Esophagus mucosa (tissue), 1 donor: ENCODE measurements around the gene ITGB6. TPM values are rescaled to one million over a fixed set of nuclear protein-coding genes. Genes with fewer than 3 reads are reported as not detected.
"Not testable (repeated sequence)": the region's sequence is repeated elsewhere in the genome, so short reads cannot be mapped to it uniquely, and the experiment has no call there.

Source experiments
- ATAC-seq: fragments of 200-7000 bp; cut with Tn5 transposase; one replicate; pipeline ENCODE4 v1.9.1; 2020
- total RNA-seq: library from RNA; stranded (reverse); gene quantifications from one replicate; pipeline ENCODE4 v1.2.4, GENCODE V29; 2023
- donor health status: DM: yes; HTN: yes; CAD: no.

The ITGB6 gene
- total RNA-seq, 1 donor from 2014 or later, result 24.2 TPM

DNA sequence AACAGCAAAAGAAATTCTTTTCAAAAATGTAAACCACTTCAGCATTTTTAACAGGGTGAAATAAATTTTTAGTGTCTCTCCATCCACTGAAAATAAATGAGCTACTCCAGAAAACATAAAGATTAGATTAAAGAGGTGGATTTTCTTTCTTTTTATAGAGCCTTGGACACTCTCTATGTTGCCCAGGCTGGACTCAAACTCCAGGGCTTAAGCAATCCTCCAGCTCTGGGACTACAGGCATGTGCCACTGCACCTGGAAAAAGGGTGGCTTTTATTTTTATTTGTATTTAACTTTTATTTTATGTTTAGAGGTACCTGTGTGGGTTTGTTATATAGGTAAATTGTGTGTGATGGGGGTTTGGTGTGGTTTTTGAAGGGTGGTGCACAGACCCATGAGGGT lies 19.9 kb downstream of the ITGB6 start:
- no peak for ATAC-seq

DNA sequence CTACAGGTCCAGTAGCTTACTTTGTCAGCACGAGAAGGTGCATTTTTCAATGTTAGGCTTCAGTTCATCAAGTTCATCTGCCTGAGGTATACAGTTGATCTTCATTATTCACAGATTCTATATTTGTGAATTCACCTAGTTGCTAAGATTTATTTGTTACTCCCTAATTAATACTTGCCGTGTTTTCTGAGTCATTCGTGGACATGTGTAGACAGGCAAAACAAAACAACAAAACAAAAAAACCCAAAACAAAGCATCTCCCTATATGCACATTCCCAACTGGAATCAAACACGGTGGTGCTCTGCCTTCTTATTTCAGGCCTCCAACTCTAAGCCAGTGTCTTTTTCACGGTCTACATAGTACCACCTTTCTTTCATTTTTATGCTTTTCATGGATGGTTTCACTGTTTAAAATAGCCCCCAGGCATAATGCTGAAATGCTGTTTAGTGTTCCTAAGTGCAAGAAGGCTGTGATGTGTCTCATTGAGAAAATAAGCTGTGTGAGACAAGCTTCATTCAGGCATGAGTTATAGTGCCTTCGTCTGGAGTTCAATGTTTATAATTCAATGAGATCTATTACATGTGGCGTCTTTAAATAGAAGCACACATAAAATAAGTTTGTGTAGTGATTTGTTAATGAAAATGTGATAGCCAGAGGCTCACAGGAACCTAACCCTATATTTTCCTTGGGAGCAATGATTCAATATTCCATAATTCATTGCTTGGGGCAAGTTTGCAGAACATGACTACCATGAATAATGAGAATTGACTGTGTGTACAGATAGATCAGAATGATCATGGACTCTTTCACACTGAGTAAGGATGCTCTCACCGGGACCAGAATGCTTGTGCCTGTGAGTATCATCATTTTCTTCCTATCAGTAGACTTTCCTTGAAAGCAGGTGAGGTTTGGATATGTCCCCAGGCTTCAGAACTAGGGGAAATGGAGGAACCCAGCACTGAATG lies 24.6 kb downstream of the ITGB6 start:
- peak; percentile 18 for ATAC-seq

DNA sequence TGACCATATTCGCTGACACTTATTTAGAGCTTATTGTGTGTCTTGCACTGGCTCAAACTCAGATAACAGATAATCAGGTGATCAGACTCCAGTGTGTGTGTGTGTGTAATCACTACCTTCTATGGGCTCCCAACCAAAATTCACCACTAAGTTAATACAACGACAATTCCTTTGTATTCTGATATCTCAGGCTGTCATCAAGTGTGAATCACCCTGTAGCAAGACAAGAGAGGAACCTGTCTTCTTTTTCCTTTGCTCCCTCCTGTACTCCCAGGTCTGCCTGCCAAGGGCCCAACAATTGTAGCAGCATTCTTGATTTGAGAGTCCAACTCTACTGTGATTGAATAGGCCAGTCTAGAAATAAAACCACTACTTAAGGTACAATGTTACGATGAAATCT lies 25.8 kb downstream of the ITGB6 start:
- ATAC-seq, result no peak

DNA sequence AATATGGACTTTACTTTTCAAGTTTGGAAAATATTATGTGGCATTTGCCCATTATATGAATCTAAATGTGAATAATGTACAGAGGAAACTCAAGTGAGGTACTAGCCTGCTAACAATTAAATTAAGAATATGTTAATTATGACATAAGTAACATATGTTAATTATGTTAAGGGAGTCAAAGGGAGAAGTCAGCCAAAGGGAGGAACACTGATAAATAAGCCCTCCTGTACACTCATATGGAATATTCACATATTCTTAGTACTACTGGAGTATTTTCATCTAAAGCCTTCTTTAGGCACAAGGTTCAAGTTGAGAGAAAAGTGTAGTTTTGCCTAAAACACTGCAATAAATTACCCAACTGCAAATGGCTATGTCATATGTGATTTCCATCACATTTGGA lies 30.1 kb downstream of the ITGB6 start:
- ATAC-seq, result no peak

DNA sequence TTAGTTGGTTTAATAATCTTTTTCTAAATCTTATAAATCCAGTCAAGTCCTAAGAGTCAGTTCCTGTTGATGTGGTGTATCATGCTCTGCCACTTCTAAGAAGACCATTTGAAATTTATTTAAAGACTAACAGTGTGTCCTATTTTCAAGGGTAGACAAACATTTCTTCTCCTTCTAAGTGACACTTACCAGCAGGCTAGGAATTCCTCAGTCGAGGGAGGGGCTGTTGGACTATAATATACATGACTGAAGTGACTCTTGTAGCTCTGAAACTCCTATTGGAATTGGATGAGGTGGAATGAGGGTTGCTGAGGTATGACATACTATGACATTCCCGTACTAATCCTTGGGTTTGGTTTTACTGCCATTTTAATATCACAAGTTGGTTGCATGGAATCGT lies 30.6 kb downstream of the ITGB6 start:
- ATAC-seq, result no peak

DNA sequence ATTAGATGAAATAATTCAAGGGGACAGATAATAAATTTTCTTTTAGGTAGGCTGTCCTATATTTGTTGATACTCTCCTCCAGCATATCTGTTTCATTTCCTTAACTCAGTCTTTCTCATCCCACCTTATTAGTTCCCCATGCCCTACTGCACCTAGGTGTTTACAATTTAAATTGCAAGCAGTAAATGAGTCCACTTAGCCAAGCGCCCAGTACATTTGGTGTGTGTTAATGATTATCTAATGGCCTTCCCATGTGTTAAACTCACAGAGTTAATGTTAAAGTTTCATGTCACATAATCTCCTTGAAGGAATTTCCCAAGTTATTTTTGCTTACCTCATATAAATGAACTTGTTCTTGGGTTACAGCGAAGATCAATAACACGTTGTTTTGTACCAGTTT lies 31.2 kb downstream of the ITGB6 start:
- ATAC-seq, result no peak

DNA sequence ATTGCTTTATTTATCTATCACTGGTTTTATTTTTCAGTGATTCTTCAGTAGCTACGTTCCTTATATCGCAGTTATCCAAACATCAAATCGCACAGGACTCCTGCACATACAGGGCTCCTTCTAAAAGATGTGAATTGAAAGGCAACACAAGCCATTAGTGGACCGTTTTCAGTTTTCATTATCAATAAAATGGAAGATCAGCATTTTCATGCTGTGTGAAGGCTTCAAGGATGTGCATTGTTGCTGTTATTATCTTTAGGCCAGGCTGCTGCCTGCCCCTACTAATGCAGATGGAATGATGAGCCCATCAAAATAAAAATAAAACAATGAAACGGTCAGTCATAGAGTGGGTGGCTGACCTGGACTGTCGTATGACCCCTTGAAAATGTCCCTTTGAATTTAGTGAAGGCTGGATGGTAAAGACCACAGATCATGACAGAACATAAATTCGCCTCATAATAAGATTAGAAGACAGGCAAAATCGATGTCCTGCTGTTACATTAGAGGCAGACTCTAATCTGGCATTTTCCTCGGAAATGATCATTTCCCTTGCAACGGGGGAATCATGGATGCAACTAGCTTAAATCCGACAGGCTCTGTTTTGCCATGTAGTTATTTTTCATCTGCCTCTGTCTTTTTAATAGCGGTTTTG lies 32.9 kb downstream of the ITGB6 start:
- ATAC-seq, result no peak

DNA sequence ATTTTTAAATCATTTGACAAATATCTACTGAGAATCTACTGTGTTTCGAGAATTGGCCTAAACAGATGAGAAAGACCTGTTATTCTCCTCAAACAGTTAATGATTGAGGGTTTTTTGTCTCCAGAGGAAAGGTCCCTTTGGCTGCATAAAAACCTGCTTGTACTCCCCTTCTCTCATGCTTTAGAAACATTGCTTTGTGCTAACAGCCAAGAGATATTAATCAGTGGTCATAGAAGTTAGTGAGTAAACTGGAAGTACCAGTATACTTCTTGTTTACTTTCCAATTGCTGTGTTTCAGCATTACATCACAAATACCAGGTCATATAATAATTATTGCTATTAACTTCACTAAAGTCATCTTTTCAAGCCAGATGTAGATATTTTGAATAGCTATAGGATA lies 34.1 kb downstream of the ITGB6 start:
- ATAC-seq, result no peak

DNA sequence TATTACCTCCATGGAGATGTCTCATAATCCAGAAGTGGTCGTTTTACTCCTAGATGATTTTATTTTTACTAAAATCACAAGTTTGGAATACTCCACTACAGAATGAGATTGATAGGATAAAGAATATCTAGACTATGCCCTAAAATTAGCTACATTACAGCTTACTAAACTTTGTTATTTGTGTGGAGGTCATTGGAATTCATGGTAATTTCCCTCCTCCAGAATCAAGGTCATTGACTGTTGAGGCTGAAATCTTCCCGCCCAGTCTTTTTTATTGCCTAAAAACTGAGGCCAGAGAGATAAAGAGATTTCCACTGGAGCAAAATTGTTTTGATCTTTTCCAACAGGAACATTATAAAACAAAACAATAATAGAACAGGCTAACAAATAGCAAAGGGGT lies 35.0 kb downstream of the ITGB6 start:
- no peak for ATAC-seq

DNA sequence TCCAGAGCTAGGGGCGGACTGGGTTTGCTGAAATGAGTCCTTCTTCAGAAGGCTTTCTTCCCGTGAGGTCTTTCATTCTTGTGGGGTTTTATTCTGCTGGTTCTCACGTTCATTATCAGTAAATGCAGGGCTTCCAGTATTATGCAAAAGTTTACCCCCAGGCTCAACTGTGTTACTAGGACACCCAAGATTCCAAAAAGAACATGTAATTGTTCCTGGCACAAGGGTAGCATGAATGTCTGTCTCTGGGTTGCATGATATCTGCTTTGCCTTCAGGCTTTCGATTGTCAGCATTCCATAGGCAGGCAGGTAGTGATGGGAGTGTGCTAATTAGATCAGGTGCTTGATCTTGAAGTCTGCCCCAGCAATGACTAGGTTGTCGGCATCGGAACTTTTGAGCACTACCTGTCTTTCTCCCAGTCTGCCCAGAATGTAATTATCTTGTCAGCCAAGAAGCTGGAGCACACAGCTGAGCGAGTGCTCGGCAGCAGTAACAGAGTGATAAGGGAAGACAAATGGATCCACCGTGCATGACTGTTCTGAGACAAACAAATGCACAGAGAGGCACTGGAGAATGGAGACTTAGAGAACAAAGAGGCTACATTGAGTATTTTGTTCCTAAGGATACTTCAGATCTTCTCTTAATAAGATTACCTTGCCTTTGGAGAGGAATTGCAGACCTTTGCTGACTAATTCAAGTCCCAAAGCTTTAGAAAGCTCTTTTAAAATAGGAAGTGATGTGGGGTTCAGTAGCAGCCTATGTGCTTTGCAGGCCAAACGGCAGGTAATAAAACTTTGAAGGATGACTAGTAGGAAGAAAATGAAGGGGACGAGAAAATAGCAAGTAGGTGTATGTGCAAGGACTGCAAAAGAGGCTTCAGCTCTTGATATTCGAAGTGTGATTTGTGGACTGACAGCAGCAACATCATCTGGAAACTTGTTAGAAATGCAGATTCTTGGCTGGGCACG lies 41.9 kb downstream of the ITGB6 start:
- ATAC-seq, result peak; percentile 71

DNA sequence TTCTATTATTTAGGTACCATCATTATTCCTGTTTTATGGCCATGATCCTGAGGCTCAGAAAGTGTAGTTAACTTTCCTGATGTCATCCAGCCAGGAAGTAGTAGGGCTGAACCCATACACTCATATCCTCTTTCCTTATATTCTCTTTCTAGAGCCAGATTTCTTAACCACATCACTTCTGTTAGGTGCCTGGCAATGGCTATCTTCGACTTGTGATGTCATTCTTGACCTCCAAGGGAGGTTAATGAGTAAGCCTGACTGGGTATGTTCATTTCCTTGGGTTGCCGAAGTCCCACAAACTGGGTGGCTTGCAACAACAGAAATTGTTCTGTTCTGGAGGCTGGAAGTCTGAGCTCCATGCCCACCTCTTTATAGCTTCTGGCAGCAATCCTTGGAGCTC lies 43.4 kb downstream of the ITGB6 start:
- ATAC-seq, result no peak

DNA sequence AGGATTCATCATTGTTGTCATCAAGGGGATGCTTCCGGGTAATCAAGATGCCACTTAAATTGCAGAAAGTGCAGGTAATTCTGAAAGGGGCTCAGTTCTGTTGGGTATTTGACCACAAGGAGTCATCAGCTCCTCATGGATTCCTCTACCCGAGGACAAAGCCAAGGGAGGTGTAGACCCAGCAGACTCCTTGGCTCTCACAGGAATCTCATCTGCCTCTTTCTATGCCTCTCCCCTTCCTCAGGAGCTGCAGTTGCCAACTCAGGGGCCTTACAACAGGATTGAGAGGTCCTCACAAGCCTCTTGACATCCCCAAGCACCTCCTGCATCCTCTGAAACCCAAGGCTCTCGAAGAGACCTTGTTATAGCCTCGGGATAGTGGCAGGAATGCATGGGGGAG lies 44.0 kb downstream of the ITGB6 start:
- ATAC-seq, result no peak

DNA sequence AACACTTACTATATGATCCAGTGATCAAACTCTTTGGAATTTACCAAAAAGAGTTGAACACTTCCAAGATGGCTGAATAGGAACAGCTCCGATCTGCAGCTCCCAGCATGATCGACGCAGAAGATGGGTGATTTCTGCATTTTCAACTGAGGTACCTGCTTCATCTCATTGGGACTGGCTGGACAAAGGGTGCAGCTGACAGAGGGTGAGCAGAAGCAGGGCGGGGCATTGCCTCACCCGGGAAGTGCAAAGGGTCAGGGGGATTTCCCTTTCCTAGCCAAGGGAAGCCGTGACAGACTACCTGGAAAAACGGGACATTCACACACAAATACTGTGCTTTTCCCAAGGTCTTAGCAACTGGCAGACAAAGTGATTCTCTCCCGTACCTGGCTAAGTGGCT lies 51.7 kb downstream of the ITGB6 start:
- ATAC-seq, result not testable (repeated sequence)

DNA sequence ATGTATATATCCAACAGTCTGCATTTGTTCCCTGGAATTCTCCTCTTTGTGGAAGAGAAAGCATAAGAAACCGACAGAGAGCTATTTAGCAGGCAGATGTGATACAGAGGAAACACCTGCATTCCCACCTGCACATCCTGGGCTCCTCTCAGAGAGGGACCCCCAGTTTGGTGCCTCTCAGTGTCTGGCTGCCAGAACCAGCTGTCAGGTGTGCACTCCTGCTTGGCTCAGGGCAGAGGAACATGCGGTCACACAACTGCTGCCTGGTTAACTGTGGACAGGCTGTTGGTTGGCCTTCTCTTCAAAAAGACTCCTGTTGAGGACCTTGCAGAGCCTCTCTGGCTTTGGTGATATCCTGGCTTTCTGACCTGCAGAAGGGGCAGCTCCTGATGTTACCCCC lies 54.6 kb downstream of the ITGB6 start:
- ATAC-seq, result no peak

DNA sequence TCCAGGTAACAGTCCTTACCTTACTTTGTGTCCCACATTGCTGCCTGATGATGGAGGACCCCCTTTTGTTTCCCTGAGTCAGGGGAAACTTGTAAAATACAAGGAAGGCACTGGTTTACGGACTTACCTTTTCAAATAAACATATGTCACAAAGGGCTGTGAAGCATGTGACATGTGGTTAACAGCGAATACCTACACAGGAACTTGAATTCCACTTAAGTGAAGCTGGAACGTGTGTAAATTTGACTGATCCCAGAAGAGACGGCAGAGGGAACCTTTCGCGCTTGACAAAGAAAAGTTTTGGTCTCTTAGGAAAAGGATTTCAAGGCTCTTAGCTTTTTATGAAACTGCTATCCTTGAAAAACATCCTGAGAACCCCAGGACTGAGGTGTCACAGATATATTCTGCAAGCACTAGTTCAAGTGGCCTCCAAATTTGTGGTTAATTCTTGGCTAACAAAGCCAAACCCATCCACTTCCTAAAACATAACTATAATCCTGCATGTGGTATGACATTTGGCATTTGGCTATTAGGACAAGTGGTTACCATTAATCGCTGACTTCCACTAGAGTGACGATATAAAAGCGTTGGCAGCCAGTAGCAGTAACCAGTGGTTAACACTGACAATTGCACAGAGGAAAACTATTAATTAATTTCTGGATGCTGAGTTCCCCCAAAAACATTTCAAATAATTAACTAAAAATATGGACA lies 55.6 kb downstream of the ITGB6 start:
- ATAC-seq, result no peak

DNA sequence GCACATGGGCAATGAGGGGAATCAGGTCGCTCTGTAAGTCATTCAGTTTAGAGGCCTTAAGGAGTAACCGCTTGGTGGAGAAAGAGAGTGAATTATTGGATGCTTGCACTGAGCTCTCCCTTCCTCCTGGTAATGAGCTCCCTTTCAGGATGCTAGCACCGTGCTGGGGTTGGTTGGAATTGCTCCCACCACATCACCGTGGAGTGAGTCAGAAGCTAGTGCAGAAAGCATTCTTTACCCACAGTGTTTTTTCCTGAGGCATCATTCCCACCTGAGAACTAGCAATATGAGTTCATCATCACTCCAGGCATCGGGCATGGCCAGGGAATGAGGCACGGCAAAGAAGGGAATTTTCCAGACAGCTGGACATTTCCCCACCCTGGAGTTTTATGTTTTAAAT lies 57.6 kb downstream of the ITGB6 start:
- ATAC-seq, result no peak

DNA sequence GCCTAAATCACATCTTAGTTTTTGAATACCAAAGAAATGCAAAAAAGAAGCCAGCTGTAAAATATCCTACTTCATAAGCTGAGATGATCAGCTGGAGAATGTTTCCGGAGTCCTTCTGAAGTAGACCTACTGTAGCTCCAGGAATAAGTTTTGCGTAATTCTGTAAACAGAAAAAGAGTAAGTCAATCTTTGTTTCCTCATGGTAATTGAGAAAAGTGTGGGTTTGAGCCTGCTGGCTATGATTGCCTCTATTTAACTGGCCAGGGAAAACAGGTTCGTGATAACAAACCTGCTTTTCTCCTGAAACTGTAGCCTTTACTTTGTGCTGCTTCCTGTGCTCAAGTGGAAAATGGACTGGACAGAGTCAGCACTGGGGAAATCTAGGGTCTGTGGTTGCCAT lies 58.2 kb downstream of the ITGB6 start:
- ATAC-seq, result no peak

DNA sequence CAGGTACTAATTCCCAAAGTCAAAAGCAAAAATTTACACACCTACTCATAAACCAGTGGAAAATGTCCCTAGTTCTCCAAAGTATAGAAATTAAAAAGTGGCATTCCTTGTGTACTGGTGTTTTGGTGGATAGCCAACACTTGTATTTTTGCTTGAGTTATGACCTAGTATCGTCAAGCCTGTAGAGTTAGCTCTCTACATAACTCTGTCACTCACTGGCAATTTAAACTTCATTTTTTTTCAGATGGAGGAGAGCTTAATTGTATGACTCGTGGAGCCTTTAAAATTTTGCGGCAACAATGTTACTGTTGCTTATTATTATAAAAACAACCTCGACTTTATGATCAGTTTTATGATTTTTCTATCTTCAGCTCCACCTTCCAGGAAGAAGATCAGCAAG lies 58.7 kb downstream of the ITGB6 start:
- ATAC-seq, result no peak

DNA sequence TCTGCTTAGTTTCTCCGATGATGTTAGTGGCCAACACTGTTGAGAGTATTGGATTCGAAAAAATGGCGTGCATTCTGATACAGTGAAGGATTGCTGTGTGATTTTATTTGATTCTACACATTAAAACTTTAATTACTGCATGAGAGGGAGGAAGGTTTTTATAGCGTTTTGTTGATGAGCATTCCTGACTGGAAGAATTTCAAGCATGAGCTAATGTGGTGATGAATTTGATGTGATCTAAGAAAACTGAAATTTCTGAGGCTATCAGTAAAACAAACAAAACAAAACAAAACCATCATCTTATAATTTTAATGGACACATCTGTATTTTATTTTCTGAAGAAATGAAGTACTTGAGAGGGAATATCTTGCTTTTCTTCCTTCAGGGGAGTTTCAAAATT lies 59.6 kb downstream of the ITGB6 start:
- ATAC-seq, result no peak

DNA sequence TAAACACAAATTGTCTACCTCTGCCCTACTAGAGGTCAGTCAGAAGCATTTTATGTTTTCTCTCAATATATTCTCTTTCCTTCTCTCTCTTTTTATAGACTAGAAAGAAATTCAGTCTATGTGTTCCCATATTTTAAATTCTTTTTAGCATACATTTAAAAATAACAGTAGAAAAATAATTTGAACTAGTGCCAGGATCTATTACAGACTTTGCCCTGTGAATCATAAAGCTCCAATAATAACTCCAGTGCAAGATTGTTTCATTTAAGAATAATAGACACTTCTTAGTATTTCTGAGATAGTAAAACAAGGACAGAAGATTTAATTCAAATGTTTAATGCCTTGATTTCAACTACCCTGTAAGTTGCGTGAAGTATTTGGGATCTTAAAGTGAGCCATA lies 60.1 kb downstream of the ITGB6 start:
- no peak for ATAC-seq

DNA sequence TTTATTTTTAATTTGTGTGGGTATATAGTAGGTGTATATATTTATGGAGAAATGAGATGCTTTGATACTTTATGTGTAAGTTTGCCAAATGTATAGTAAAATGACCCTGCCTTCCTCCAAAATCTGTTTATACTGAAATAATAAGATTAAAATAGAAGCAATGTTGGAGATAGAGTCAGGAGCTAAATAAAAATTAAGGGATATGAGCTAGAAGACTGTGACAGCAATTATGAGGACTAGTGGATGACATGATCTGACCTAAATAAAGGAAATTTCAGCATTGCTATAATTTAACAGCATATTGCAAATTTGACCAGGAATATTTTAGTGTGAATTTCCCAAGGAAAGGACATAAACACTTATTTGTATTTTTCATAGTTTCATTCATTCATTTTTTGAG lies 60.7 kb downstream of the ITGB6 start:
- ATAC-seq, result no peak

DNA sequence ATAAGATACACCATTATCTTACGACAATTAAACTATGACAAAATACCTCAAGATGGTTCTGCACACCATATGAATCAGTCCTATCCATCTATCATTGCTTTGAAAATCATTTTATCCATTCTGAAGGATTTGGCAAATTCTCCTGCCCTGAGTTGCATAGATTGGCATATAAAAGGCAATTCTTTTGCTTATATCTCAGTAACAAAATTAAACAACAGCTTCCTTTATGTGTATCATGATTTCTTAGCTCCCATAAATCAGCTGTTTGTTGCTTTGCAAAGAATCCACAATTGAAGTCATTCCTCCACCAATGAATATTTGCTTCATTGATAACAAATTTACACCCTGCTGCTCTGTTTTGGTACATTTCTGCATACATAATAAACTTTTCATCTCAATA lies 61.7 kb downstream of the ITGB6 start:
- no peak for ATAC-seq
